Stimulated activated CD4-positive, alpha-beta T cell treated with anti-CD3 and anti-CD28 coated beads, Interleukin-15, amount 100 ng/mL, for 24 hours (primary cell): Measurements from ENCODE around the gene UHRF2.
"Not testable (repeated sequence)": the region's sequence is repeated elsewhere in the genome, so short reads cannot be mapped to it uniquely, and the experiment has no call there.

ENCODE experiments used
- DNase-seq: peaks from one replicate; pipeline ENCODE4 v3.0.0-alpha.2; 2020

Gene UHRF2

GRCh38 chr9:6431038-6431437 is 18.0 kb downstream of the UHRF2 start:
- DNase-seq = no peak

DNA sequence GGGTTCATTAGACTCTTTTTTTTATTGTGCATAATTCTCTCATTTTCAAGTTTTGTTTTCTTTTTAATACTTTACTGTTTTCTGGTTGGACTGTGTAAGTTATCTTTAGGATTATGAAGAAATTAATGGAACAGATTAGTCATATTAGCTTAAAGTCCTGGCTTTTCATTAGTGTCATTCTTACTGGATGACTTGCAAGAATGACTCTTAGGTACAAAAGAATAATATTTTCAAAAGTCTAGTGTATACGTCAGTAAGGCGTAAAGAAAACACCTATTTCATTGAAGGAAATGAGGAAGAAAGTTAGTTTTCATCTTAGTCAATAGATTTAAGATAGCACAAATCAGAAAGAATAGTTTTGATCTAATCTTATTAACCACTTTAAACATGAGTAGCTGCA is 20.4 kb downstream of the UHRF2 start:
- DNase-seq = no peak

DNA sequence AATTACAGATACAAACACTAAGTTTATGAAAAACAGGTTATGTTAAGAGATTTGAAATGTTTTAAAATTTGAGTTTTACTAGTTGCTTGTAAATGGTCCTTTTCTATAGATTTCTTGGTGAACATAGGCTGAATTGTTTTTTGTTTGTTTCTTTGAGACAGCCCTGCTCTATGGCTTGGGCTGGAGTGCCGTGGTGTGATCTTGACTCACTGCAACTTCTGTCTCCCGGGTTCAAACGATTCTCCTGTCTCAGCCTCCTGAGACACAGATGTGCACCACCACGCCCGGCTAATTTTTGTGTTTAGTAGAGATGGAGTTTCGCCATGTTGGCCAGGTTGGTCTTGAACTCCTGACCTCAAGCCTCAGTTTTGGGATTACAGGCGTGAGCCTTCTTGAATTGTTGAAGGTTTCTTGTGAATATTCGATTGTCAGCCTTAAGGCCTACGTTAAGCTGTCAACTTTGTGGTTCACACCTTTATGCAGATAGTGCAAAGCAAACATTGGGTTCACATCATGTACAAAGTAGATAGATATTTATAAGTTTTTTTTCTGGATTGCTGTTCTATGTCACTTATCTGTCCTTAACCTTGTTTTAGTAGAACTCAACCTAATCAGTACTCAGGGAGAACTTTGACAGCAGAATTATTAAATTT is 26.2 kb downstream of the UHRF2 start:
- no peak for DNase-seq

- DNase-seq = no peak
These were observed 27.4 kb downstream of the UHRF2 start for GRCh38 chr9:6440405-6440804.

GRCh38 chr9:6441269-6441668 is 28.3 kb downstream of the UHRF2 start:
- DNase-seq = no peak

GRCh38 chr9:6443661-6444060 is 30.7 kb downstream of the UHRF2 start:
- no peak for DNase-seq

DNA sequence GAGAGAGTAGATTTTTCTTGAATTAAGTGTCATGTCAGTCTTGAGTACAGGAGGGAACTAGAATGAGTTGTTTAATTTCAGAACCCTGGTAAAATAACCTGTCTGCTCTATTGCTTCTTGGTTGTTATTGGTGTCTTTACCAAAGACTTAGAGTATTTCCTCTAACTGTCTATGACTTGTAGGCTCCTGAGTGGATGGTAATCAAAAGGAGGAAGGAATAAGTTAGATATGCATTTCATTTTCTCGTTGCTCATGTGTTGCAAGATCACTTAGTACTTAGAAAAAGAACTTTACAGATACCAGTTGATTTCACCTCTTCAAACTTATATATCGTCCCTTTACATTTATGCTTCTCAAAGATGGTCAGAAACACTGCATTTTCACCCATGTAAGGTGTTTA is 31.1 kb downstream of the UHRF2 start:
- no peak for DNase-seq

GRCh38 chr9:6449086-6449485 is 36.1 kb downstream of the UHRF2 start:
- DNase-seq = no peak

DNA sequence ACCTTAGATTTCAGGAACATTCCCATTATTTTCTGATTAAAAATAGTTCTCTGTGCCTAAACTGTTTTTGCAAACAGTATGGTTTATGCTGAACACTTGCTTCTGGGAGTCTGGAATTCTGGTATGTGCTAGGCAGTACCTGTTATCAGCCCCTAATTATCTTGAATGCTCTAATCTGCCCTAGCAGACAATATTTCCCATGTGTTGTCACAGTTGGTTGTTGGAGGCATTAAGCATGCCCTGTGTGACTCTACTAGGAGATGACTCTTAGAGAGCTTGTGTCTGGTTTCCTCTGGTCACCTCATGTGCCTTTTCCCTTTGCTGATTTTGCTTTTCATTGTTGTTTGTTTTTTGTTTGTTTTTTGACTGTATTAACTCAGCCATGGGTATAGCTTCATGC is 36.6 kb downstream of the UHRF2 start:
- DNase-seq = no peak

DNA sequence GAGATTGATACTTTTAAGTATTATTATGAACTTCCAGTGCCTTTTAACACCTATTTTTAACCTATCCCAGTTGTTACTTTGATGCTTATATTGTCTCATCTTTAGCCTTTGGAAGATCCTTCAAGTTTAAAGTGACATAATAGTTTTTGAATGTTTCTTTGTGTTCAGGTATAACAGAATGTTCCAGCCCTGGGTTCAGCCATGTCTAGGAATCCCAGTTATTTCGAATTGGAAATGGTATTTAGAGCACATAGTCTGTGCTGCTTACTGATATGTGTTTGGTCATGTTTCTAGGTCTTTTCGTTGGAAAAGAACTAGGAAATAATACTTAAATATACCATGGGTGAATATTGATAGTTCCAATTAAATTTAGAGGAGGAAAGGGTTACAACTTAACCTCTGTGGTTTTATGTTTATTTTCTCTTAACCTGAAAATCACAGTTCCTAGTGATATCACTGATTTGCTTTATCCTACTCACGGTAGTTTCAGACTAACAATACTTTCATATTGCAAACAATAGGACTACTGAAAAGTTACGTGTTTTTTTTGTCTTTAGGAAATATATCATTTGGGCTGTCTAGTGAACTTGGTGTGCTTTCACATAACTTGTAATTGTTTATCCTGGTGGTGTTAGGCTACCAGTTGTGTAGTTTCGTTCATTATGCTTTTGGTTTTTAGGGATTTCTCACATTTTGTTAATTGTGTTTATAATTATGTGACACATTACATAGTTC is 37.8 kb downstream of the UHRF2 start:
- no peak for DNase-seq

- not testable (repeated sequence) for DNase-seq
These were observed 42.3 kb downstream of the UHRF2 start for GRCh38 chr9:6455292-6455691.

- not testable (repeated sequence) for DNase-seq
These were observed 45.7 kb downstream of the UHRF2 start for GRCh38 chr9:6458704-6459103.

DNA sequence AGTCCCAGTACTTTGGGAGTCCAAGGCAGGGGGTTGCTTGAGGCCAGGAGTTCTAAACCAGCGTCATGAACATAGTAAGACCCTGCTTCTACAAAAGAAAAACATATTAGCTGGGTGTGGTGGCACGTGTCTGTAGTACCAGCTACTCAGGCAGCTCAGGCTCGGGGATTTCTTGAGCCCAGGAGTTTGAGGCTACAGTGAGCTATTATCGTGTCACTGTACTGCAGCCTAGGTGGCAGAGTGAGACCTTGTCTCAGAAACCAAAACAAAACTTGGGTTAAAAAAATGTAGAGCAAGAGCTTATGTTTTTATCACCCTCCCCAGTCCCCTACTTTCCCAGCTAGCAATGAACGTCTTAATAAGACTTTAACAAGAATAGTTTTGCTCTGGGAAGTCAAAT is 46.7 kb downstream of the UHRF2 start:
- DNase-seq = no peak

DNA sequence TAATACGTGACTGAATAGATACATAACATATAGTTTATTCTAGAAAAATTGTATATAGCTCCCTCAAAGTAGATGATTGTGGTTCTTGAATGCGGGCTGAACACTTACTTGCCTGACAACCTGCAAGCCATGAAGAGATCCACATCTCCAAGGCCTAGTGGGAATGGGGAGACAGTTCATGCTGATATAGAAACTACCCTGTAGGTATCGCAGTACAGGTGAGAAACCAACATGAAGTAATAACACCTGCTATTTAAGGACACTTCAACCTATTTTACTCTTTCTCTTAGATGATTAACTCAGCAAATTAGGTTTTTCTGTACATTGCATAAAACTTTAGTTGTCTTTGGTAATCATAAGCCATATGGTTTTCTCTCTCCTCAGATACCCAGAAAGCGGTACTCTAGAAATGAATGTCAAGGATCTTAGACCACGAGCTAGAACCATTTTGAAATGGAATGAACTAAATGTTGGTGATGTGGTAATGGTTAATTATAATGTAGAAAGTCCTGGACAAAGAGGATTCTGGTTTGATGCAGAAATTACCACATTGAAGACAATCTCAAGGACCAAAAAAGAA is 47.3 kb downstream of the UHRF2 start:
- DNase-seq = no peak

GRCh38 chr9:6461619-6462018 is 48.6 kb downstream of the UHRF2 start:
- no peak for DNase-seq

GRCh38 chr9:6467006-6467625 is 54.1 kb downstream of the UHRF2 start:
- DNase-seq = no peak

GRCh38 chr9:6471231-6471850 is 58.3 kb downstream of the UHRF2 start:
- DNase-seq = no peak

DNA sequence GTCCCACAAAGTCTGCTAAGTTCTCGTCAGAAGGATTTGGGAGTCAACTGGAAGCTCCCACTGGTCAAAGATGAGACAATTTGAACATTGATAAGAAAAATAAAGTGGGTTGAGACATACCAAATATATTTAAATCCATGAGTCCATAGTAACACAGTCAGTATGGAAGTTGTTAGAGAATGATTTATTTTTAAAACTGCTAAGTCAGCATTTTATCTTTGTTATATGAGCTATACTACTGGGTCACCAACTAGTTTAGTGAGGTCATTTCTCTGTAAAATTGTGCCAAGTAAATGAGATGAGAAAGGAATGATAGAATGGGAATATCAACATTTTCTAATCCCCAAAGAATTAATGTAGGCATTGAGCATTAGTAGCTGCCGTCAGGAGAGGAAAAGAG is 60.2 kb downstream of the UHRF2 start:
- no peak for DNase-seq

GRCh38 chr9:6479959-6480358 is 67.0 kb downstream of the UHRF2 start:
- no peak for DNase-seq

DNA sequence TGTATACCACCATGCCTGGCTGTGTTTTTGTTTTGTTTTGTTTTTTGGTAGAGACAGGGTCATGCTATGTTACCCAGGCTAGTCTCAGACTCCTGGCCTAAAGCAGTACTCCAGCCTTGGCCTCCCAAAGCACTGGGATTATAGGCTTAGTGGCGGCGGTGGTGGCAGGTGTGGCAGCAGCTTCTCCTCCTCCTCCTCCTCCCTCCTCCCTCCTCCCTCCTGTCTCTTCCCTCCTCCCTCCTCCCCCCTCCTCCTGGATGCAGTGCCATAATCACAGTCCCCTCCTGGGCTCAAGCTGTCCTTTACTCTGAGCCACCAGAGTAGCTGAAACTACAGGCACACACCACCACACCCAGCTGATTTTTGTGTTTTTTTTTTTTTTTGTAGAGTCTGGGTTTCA is 71.2 kb downstream of the UHRF2 start:
- DNase-seq = no peak

GRCh38 chr9:6488395-6488794 is 75.4 kb downstream of the UHRF2 start:
- no peak for DNase-seq

GRCh38 chr9:6489099-6489498 is 76.1 kb downstream of the UHRF2 start:
- no peak for DNase-seq

GRCh38 chr9:6490863-6491262 is 77.9 kb downstream of the UHRF2 start:
- no peak for DNase-seq

DNA sequence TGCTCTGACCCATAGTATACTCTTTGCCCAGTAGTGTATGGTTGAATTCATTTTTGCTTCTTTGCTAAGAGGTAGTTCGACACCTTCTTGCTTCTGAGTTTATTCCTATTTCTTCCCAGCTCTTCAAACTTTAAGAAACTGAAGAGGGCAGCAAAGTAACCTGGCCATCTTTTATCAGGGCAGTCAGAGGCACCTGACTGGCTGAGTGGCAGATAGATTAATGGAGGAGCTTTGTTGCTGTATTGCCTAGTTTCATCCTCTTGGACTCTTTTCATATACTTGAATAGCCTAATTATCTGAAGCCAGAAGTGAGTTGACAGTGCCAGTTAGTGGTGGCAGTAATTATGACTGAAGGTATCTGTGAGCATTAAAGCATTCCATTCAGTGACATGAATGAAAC is 82.5 kb downstream of the UHRF2 start:
- DNase-seq = no peak
